ENCODE data around the gene HMG20A.

HMG20A gene

DNA sequence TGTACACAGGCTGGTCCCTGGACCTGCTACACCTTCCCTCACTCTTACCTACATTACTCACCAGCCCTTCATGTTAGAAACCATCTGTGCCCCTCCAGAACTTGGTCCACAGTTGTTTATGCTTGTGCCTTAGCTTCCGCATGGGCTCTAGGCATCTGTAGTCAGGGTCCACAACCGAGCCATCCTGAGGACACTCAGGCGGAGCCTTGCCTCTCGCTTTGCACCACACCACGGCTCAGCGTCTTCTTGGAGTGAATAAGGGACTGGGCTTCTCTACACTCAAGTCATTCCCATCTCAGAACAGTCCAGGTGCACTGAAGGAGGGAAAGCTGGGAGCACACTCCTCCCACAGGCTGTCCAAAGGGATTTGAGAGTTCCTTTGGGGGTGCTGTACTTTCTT lies 97.8 kb downstream of the HMG20A start:
- Histone ChIP-seq H3K36me3 (ENCODE audit: control insufficient read depth, insufficient read depth, low read length) (no peaks in the 10 kb centered on the region), H3K9me3 (ENCODE audit: control insufficient read depth, insufficient read depth, low read length) (no peaks in the 10 kb centered on the region), H3K4me1 (ENCODE audit: control insufficient read depth, insufficient read depth, low read length) (peaks cover 3% of the 10 kb centered on the region), H3K27me3 (ENCODE audit: control insufficient read depth, insufficient read depth, low read length) (no peaks in the 10 kb centered on the region), H3K9ac (ENCODE audit: low read depth, low read length) (no peak overlapping the region), H3K4me3 (ENCODE audit: low read depth, low read length) (no peak overlapping the region)

DNA sequence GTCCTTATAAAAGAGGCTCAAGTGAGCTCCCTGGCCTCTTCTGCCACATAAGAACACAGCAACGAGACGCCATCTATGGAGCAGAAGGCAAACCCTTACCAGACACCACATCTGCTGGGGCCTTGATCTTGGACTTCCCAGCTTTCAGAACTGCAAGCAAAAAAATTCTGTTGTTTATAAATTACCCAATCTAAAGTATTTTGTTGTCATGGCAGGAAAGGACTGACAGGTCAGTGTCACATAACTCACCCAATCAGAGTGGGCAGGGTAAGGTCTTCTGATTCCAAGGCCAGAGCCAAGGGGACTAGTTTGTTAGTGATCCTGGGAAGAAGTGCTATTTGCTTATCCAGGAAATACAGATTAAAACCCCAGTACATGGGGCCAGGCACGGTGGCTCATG lies 98.9 kb downstream of the HMG20A start:
- Histone ChIP-seq H3K4me1 (ENCODE audit: control insufficient read depth, insufficient read depth, low read length) (peaks cover 3% of the 10 kb centered on the region), H3K9ac (ENCODE audit: low read depth, low read length) (no peak overlapping the region), H3K4me3 (ENCODE audit: low read depth, low read length) (no peak overlapping the region), H3K9me3 (ENCODE audit: control insufficient read depth, insufficient read depth, low read length) (no peaks in the 10 kb centered on the region), H3K36me3 (ENCODE audit: control insufficient read depth, insufficient read depth, low read length) (no peaks in the 10 kb centered on the region), H3K27me3 (ENCODE audit: control insufficient read depth, insufficient read depth, low read length) (no peaks in the 10 kb centered on the region)

DNA sequence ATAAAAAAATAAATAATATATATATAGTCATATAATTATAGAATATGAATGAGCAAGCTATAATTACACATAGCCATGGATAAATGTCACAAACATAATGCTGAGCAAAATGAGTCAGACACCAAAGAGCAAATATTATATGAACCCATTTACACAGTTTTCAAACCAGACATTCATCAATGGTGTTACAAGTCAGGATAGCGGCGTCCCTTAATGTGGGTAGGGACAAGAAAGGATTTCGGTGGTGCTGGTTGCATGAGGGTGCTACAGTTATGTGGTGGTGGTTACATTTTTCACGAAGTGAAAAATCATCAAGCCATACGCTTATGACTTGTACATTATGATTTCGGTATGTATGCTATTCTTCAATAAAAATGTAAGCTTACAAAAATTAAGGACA lies 100.5 kb downstream of the HMG20A start:
- Histone ChIP-seq H3K9me3 (ENCODE audit: control insufficient read depth, insufficient read depth, low read length) (no peaks in the 10 kb centered on the region), H3K36me3 (ENCODE audit: control insufficient read depth, insufficient read depth, low read length) (no peaks in the 10 kb centered on the region), H3K4me1 (ENCODE audit: control insufficient read depth, insufficient read depth, low read length) (no peaks in the 10 kb centered on the region), H3K9ac (ENCODE audit: low read depth, low read length) (no peak overlapping the region), H3K4me3 (ENCODE audit: low read depth, low read length) (no peak overlapping the region), H3K27me3 (ENCODE audit: control insufficient read depth, insufficient read depth, low read length) (peaks cover 2% of the 10 kb centered on the region)

DNA sequence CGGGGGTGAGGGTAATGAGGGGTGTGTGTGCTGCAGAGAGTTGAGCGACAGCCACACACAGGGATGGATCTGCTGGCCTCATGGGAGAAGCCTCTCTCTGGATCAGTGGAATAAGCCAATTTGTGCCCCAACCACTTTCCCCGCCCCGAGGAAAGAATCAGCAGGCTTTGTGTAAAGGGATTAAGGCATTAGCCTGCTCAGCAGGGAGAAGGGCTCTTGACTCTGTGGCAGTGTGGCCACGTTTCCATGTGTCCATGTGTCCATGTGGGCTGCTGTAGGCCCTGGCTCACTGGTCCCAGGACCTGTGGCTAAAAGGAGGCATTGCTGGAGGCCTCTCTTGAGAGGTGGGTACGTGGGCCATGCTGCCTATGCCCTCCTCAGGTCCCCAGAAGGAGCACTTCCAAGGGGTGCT lies 104.7 kb downstream of the HMG20A start:
- Histone ChIP-seq H3K9me3 (ENCODE audit: control insufficient read depth, insufficient read depth, low read length) (no peaks in the 10 kb centered on the region), H3K36me3 (ENCODE audit: control insufficient read depth, insufficient read depth, low read length) (no peaks in the 10 kb centered on the region), H3K4me1 (ENCODE audit: control insufficient read depth, insufficient read depth, low read length) (peaks cover 5% of the 10 kb centered on the region)

DNA sequence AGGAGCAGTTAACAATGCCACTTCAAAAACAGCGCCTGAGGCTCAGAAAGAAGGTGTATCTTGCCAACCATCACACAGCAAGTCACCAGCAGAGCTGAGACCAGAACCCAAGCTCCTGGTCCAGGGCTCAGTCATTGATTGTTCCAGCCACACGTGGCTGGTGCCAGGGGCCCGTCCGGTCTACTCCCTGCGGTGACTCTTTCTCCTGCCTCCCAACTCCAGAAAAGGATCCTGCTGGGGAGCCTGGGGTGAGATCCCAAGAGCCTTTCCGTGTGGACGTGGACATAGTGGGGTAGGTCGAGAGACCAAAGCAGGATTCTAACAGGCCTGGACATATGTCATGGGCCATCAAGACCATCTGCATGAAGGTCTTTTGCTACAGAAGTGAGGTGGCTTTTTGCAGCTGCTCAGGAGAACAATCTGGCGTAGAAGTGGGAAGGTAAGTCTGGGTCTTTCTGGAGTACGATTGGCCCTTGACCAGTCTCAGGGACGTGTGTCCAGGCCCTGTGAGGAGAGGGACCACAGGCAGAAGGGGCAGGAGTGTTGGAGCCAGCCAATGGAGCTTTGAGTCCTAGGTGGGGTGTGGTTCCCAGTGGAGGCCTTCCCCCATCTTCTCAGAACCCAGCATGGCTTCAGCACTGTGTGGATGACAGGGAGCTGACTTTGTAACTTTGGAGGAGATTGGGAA lies 105.4 kb downstream of the HMG20A start:
- Histone ChIP-seq H3K9ac (ENCODE audit: low read depth, low read length) (no peak overlapping the region), H3K27me3 (ENCODE audit: control insufficient read depth, insufficient read depth, low read length) (peaks cover 2% of the 10 kb centered on the region), H3K9me3 (ENCODE audit: control insufficient read depth, insufficient read depth, low read length) (no peaks in the 10 kb centered on the region), H3K36me3 (ENCODE audit: control insufficient read depth, insufficient read depth, low read length) (no peaks in the 10 kb centered on the region), H3K4me3 (ENCODE audit: low read depth, low read length) (no peak overlapping the region), H3K4me1 (ENCODE audit: control insufficient read depth, insufficient read depth, low read length) (peaks cover 5% of the 10 kb centered on the region)

More for the DNA sequence above, 104.7 kb downstream of the HMG20A start:
- Histone ChIP-seq H3K4me3 (ENCODE audit: low read depth, low read length) (no peak overlapping the region), H3K9ac (ENCODE audit: low read depth, low read length) (no peak overlapping the region), H3K27me3 (ENCODE audit: control insufficient read depth, insufficient read depth, low read length) (peaks cover 2% of the 10 kb centered on the region)

DNA sequence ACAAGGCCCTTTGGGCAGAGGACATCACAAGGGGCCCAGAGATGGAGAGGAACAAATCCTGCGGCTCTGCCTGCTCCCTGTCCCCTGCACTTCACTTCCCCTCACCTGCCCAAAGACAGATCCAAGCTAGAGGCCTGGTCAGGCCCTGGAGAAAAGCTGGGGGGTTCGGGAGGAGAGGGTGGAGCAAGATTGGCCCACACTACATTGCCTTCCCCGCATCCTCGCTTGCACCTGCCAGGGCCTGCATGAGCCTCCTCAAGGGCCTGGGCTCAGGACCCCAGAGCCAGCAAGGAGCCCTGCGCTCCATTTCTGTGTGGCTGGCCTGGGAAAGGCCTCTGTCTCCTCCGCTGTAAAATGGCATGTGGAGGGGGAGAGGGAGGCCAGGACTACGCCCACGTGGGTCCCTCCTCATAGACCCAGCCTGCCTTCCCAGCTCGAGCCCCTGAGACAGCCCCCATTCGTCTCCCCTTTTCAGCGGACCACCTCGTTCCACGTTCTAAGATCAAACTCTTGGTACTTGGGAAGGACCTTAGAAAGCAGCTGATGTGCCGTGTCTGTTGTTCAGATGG lies 106.0 kb downstream of the HMG20A start:
- no peaks in the 10 kb centered on the region for H3K9me3 ChIP-seq (ENCODE audit: control insufficient read depth, insufficient read depth, low read length)
- H3K27me3 ChIP-seq (ENCODE audit: control insufficient read depth, insufficient read depth, low read length) = peaks cover 2% of the 10 kb centered on the region
- peaks cover 5% of the 10 kb centered on the region for H3K4me1 ChIP-seq (ENCODE audit: control insufficient read depth, insufficient read depth, low read length)
- no peaks in the 10 kb centered on the region for H3K36me3 ChIP-seq (ENCODE audit: control insufficient read depth, insufficient read depth, low read length)
- no peak overlapping the region for H3K9ac ChIP-seq (ENCODE audit: low read depth, low read length)
- no peak overlapping the region for H3K4me3 ChIP-seq (ENCODE audit: low read depth, low read length)

DNA sequence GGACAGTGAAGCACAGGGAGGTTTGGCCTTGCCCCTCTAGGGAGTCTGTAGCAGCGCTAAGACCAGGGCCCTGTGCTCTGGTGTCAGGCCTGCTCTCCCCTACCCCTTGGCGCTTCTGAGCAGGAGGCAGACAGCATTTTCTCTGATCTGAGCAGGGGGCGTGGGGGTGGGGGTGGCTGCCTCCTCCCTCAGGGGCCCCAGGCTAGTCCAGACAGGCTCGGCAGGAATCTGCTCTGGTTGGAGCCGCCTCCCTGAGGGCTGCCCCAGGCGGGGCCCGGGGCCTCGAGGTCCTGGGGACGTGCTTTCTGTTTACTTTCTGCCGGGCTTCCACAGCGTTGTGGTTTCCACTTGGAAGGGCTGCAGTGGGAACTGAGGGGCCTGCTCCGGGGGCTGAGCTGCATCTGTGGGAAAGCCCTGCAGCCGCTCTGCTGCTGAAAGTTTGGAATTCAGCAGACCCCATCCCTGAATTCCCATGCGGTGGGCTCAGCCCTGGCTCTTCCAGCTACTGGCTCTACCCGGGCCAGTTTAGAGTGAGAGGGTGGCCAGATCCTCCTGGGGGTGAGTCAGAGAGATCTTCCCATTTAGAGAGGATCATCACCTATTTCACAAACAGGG lies 106.6 kb downstream of the HMG20A start:
- Histone ChIP-seq H3K9ac (ENCODE audit: low read depth, low read length) (no peak overlapping the region), H3K4me3 (ENCODE audit: low read depth, low read length) (no peak overlapping the region), H3K4me1 (ENCODE audit: control insufficient read depth, insufficient read depth, low read length) (peaks cover 5% of the 10 kb centered on the region), H3K9me3 (ENCODE audit: control insufficient read depth, insufficient read depth, low read length) (no peaks in the 10 kb centered on the region), H3K36me3 (ENCODE audit: control insufficient read depth, insufficient read depth, low read length) (no peaks in the 10 kb centered on the region), H3K27me3 (ENCODE audit: control insufficient read depth, insufficient read depth, low read length) (peaks cover 2% of the 10 kb centered on the region)

DNA sequence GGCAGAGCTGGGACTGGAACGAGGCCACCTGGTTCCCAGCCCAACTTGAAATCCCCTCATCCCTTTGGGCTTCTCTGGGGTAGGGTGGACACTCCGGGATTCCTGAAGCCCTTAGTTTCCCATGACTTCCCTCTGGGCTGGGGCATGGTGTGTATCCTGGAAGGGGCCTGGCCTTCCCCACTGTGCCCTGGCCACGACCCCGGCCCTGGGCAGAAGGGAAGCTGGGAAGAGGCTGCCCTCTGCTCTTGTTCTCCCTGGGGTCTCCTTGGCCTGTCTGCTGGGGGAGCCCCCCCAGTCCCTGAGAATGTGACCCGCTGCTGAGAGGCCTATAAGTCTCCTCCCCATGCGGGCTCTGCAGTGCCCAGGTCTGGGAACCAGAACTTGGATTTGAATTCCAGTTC lies 107.1 kb downstream of the HMG20A start:
- Histone ChIP-seq H3K9me3 (ENCODE audit: control insufficient read depth, insufficient read depth, low read length) (no peaks in the 10 kb centered on the region), H3K9ac (ENCODE audit: low read depth, low read length) (no peak overlapping the region), H3K4me3 (ENCODE audit: low read depth, low read length) (no peak overlapping the region), H3K4me1 (ENCODE audit: control insufficient read depth, insufficient read depth, low read length) (peaks cover 5% of the 10 kb centered on the region), H3K27me3 (ENCODE audit: control insufficient read depth, insufficient read depth, low read length) (peaks cover 2% of the 10 kb centered on the region), H3K36me3 (ENCODE audit: control insufficient read depth, insufficient read depth, low read length) (no peaks in the 10 kb centered on the region)

DNA sequence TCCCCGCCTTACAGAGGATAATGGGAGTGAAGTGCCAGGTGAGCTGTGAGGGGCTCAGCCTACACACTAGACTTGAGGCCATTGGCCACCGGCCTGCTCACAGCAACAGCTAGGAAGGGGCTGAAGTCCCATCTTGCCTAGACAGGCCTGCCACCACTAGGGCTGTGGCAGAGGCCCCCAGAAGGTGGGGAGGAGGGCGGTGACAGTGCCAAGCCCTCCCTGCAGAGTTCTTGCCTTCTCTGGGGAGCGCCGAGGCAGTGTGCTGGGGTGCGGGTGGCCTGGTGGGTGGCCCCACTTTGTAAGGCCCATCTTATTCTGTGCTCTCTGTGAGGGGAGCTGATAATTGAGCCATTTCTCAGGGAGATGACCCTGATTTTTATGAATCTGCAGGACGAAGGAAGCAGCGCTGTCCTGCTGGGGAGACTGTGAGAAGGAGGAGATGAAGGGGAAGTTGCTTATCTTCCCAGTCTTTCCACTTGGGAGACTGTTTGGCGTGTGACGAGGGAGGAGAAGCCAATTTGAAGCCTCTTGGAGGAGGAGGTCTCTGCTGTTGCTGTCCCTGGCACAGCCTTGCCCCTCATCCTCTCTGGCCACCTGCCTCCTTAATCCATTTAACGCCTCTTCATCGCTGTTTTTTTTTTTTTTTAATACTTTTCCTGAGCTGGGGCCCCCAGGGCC lies 107.7 kb downstream of the HMG20A start:
- peaks cover 2% of the 10 kb centered on the region for H3K27me3 ChIP-seq (ENCODE audit: control insufficient read depth, insufficient read depth, low read length)
- no peaks in the 10 kb centered on the region for H3K9me3 ChIP-seq (ENCODE audit: control insufficient read depth, insufficient read depth, low read length)
- H3K36me3 ChIP-seq (ENCODE audit: control insufficient read depth, insufficient read depth, low read length) = no peaks in the 10 kb centered on the region
- H3K4me3 ChIP-seq (ENCODE audit: low read depth, low read length) = no peak overlapping the region
- peaks cover 7% of the 10 kb centered on the region for H3K4me1 ChIP-seq (ENCODE audit: control insufficient read depth, insufficient read depth, low read length)
- H3K9ac ChIP-seq (ENCODE audit: low read depth, low read length) = no peak overlapping the region

DNA sequence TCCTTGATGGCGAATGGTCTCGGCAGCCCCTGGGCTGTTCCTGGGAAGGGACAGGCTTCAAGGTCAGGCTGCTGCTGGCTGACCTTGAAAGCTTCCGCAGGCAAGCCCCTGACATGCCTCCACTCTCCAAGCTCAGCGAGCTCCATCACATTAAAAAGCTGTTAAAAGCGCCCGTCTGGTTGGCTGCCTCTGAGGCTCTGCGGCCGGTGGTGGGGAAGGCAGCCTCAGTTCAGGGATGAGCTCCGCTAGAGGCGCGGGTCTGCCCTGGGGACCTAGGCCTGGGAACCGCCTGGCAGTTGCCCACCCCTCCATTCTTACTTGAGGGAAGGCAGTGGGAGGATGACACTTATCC lies 108.3 kb downstream of the HMG20A start:
- Histone ChIP-seq H3K4me1 (ENCODE audit: control insufficient read depth, insufficient read depth, low read length) (peaks cover 12% of the 10 kb centered on the region), H3K36me3 (ENCODE audit: control insufficient read depth, insufficient read depth, low read length) (no peaks in the 10 kb centered on the region), H3K4me3 (ENCODE audit: low read depth, low read length) (no peak overlapping the region), H3K9me3 (ENCODE audit: control insufficient read depth, insufficient read depth, low read length) (no peaks in the 10 kb centered on the region), H3K9ac (ENCODE audit: low read depth, low read length) (no peak overlapping the region), H3K27me3 (ENCODE audit: control insufficient read depth, insufficient read depth, low read length) (peaks cover 2% of the 10 kb centered on the region)

DNA sequence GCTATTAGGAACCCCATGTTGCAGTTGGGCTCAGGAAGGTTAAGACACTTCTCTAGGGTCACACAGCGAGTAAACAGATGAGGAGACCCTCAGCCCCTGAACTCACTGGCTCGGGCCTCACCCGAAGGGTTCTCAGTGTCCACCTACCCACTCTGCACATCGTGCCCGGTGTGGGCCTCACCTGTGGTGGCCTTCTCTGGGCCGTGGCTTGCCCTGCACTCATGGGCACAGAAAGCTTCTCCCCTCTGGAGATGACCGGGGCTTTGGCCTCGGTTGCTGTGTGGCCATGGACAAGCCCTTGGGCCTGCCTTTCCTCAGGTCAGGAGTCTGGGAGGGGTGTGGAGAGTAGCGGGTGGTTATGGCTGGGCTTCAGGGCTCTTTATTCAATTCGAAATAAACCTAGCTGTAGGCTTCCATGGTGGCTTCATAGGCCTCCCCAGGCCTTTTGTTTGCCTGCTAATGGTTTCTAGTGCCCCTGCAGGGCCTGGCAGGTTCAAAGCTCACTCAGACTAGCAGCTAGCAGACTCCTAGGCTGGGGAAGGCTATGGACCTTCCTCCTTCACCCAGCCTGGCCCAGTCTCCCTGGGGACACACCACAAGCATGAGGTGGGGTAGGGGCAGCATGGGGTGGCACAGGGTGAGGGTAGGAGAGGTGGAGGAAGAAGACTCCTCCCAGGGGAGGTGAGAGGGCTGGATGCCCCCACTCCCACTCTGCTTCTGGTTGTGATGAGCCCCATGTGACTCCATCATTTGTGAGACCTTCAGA lies 108.9 kb downstream of the HMG20A start:
- no peaks in the 10 kb centered on the region for H3K36me3 ChIP-seq (ENCODE audit: control insufficient read depth, insufficient read depth, low read length)
- no peak overlapping the region for H3K9ac ChIP-seq (ENCODE audit: low read depth, low read length)
- H3K9me3 ChIP-seq (ENCODE audit: control insufficient read depth, insufficient read depth, low read length) = no peaks in the 10 kb centered on the region
- no peak overlapping the region for H3K4me3 ChIP-seq (ENCODE audit: low read depth, low read length)
- H3K4me1 ChIP-seq (ENCODE audit: control insufficient read depth, insufficient read depth, low read length) = peaks cover 17% of the 10 kb centered on the region
- peaks cover 2% of the 10 kb centered on the region for H3K27me3 ChIP-seq (ENCODE audit: control insufficient read depth, insufficient read depth, low read length)

All from iPS-15b (cell line).